Caco-2 (cell line): Measurements from ENCODE around the gene GABARAPL2. TPM values are rescaled to one million over a fixed set of nuclear protein-coding genes. Genes with fewer than 3 reads are reported as not detected.

ENCODE experiments used
- BruUV-seq: library from RNA; stranded (reverse); fragments of 400-500 nt; replicated peaks from 2 replicates; lab custom pipeline; 2021; lab: Mats Ljungman, UMichigan
- CTCF ChIA-PET: fragments of 300-600 bp; sonication (Branson Sonifier 250); formaldehyde crosslinking; loops from one replicate; lab custom pipeline; 2022; ENCODE audit warnings: antibody characterized with exemption; lab: Charles Lee
- POLR2A ChIA-PET: fragments of 300-600 bp; sonication (Branson Sonifier 250); formaldehyde crosslinking; loops from one replicate; lab custom pipeline; 2022; ENCODE audit warnings: antibody characterized with exemption; lab: Charles Lee
- DNase-seq, 2 experiments: peaks; one replicate each; pipeline versions ENCODE4 v3.0.0 to v3.0.0-alpha.2; 2020 to 2022
- H3K27me3 ChIP-seq: replicated peaks from 2 replicates; pipeline ENCODE4 v1.6.0; 2011; ENCODE audit warnings: low read length; ENCODE audit not compliant: control insufficient read depth, insufficient read depth
- H3K36me3 ChIP-seq: 2 replicates; pipeline ENCODE4 v1.5.1; 2011; ENCODE audit warnings: low read length; ENCODE audit not compliant: control insufficient read depth, insufficient read depth
- H3K4me1 ChIP-seq: fragments of 250-450 bp; sonication (Bioruptor Pico); 2 replicates; pipeline ENCODE4 v1.5.1; 2020; ENCODE audit warnings: mild to moderate bottlenecking
- H3K4me3 ChIP-seq: 2 replicates; pipeline ENCODE4 v1.5.1; 2011; ENCODE audit warnings: low read depth, mild to moderate bottlenecking, control low read depth, low read length
- H3K9me3 ChIP-seq: fragments of 250-450 bp; sonication (Bioruptor Pico); 2 replicates; pipeline ENCODE4 v1.5.1; 2020; ENCODE audit warnings: mild to moderate bottlenecking, moderate library complexity
- H3K27ac Mint-ChIP-seq: one replicate; pipeline ENCODE4 v1.8.0; 2022; ENCODE audit warnings: mixed read lengths; ENCODE audit not compliant: unreplicated experiment
- H3K27me3 Mint-ChIP-seq: one replicate; pipeline ENCODE4 v1.8.0; 2022; ENCODE audit warnings: mixed read lengths; ENCODE audit not compliant: insufficient read depth, unreplicated experiment
- H3K36me3 Mint-ChIP-seq: one replicate; pipeline ENCODE4 v1.8.0; 2022; ENCODE audit warnings: mild to moderate bottlenecking, mixed read lengths; ENCODE audit not compliant: insufficient read depth, unreplicated experiment
- H3K4me1 Mint-ChIP-seq: one replicate; pipeline ENCODE4 v1.8.0; 2022; ENCODE audit warnings: low read depth, mixed read lengths; ENCODE audit not compliant: unreplicated experiment
- H3K4me3 Mint-ChIP-seq: one replicate; pipeline ENCODE4 v1.8.0; 2022; ENCODE audit warnings: mild to moderate bottlenecking, moderate library complexity, mixed read lengths; ENCODE audit not compliant: unreplicated experiment
- H3K9me3 Mint-ChIP-seq: one replicate; pipeline ENCODE4 v1.8.0; 2022; ENCODE audit warnings: mixed read lengths; ENCODE audit not compliant: unreplicated experiment
- intact Hi-C: fragments of 100-400 bp; cut with micrococcal nuclease; formaldehyde crosslinking; loops from one replicate; pipeline ENCODE4 v1.10.0; 2022; ENCODE audit not compliant: unreplicated experiment
- total RNA-seq: library from RNA; stranded (reverse); gene quantifications from 2 replicates; pipeline ENCODE4 v1.2.3, GENCODE V29; 2022
- TF ChIP-seq, protein P1 (sequence below), 2 experiments: fragments of 200-600 bp in 1 of 2; IDR thresholded peaks; 1 replicate in 1 of 2; 2 replicates in 1 of 2; pipeline versions ENCODE4 v1.5.1 to v1.8.0; 2011 to 2022; ENCODE audit warnings: antibody characterized with exemption in 1 of 2, control low read depth in 1 of 2, inconsistent platforms in 1 of 2, low read depth in 1 of 2, low read length in 1 of 2, mild to moderate bottlenecking in 1 of 2, moderate library complexity in 1 of 2; ENCODE audit not compliant: insufficient read depth in 1 of 2, severe bottlenecking in 1 of 2, unreplicated experiment in 1 of 2

The GABARAPL2 gene
- total RNA-seq, 1 experiment from 2014 or later = 88.2 TPM

- H3K27me3 Mint-ChIP-seq = no peaks in the 10 kb centered on the region
- Histone ChIP-seq H3K36me3 (peaks cover 8% of the 10 kb centered on the region), H3K27me3 (no peaks in the 10 kb centered on the region), H3K9me3 (no peaks in the 10 kb centered on the region), H3K4me3 (no peak overlapping the region), H3K4me1 (no peaks in the 10 kb centered on the region)
- H3K4me3 Mint-ChIP-seq = no peak overlapping the region
- no peaks in the 10 kb centered on the region for H3K9me3 Mint-ChIP-seq
- no peaks in the 10 kb centered on the region for H3K4me1 Mint-ChIP-seq
- intact Hi-C loops = loop anchor here (5.0 kb wide), 1 partner anchor 1621 kb away; the partner anchor contains the start of gene SYCE1L
- no TSS peak for BruUV-seq
- POLR2A ChIA-PET = no interaction called here
- no peak for DNase-seq
- TF ChIP-seq, protein P1, sequence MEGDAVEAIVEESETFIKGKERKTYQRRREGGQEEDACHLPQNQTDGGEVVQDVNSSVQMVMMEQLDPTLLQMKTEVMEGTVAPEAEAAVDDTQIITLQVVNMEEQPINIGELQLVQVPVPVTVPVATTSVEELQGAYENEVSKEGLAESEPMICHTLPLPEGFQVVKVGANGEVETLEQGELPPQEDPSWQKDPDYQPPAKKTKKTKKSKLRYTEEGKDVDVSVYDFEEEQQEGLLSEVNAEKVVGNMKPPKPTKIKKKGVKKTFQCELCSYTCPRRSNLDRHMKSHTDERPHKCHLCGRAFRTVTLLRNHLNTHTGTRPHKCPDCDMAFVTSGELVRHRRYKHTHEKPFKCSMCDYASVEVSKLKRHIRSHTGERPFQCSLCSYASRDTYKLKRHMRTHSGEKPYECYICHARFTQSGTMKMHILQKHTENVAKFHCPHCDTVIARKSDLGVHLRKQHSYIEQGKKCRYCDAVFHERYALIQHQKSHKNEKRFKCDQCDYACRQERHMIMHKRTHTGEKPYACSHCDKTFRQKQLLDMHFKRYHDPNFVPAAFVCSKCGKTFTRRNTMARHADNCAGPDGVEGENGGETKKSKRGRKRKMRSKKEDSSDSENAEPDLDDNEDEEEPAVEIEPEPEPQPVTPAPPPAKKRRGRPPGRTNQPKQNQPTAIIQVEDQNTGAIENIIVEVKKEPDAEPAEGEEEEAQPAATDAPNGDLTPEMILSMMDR (IDR thresholded peaks at IDR 0.05; ENCODE audit: insufficient read depth in 1 of 2, low read depth in 1 of 2, low read length in 1 of 2, severe bottlenecking in 1 of 2, unreplicated experiment in 1 of 2) = no peak
- CTCF ChIA-PET = no interaction called here
- peaks cover 35% of the 10 kb centered on the region for H3K36me3 Mint-ChIP-seq
- H3K27ac Mint-ChIP-seq = no peak overlapping the region
Measured at GRCh38 chr16:75575958-75576357, 9.8 kb downstream of the GABARAPL2 start.

- ChIA-PET POLR2A (no interaction called here), CTCF (no interaction called here)
- H3K27me3 ChIP-seq = no peaks in the 10 kb centered on the region
- DNase-seq = no peak
- H3K36me3 ChIP-seq = peaks cover 7% of the 10 kb centered on the region
- no peaks in the 10 kb centered on the region for H3K4me1 ChIP-seq
- no peaks in the 10 kb centered on the region for H3K4me1 Mint-ChIP-seq
- H3K27me3 Mint-ChIP-seq = no peaks in the 10 kb centered on the region
- H3K4me3 Mint-ChIP-seq = no peak overlapping the region
- intact Hi-C loops = loop anchor here (5.0 kb wide), 1 partner anchor 1621 kb away; the partner anchor contains the start of gene SYCE1L
- TF ChIP-seq, protein P1 (IDR thresholded peaks at IDR 0.05; ENCODE audit: insufficient read depth in 1 of 2, low read depth in 1 of 2, low read length in 1 of 2, severe bottlenecking in 1 of 2, unreplicated experiment in 1 of 2) = no peak
- peaks cover 35% of the 10 kb centered on the region for H3K36me3 Mint-ChIP-seq
- no peaks in the 10 kb centered on the region for H3K9me3 Mint-ChIP-seq
- no peaks in the 10 kb centered on the region for H3K9me3 ChIP-seq
- H3K4me3 ChIP-seq = no peak overlapping the region
- no peak overlapping the region for H3K27ac Mint-ChIP-seq
- no TSS peak for BruUV-seq
Measured at GRCh38 chr16:75576384-75576811, 10.2 kb downstream of the GABARAPL2 start.

- no peaks in the 10 kb centered on the region for H3K9me3 Mint-ChIP-seq
- intact Hi-C loops = loop anchor here (5.0 kb wide), 1 partner anchor 1619 kb away; the partner anchor contains the start of gene SYCE1L
- Histone ChIP-seq H3K9me3 (no peaks in the 10 kb centered on the region), H3K4me1 (no peaks in the 10 kb centered on the region), H3K4me3 (no peak overlapping the region), H3K36me3 (peaks cover 2% of the 10 kb centered on the region; the same call in 1 of the 2 replicates), H3K27me3 (no peaks in the 10 kb centered on the region)
- peaks cover 23% of the 10 kb centered on the region for H3K36me3 Mint-ChIP-seq
- H3K4me1 Mint-ChIP-seq = no peaks in the 10 kb centered on the region
- CTCF ChIA-PET = no interaction called here
- no peak for DNase-seq
- POLR2A ChIA-PET = no interaction called here
- BruUV-seq = no TSS peak
- no peak overlapping the region for H3K27ac Mint-ChIP-seq
- no peak overlapping the region for H3K4me3 Mint-ChIP-seq
- no peaks in the 10 kb centered on the region for H3K27me3 Mint-ChIP-seq
- TF ChIP-seq, protein P1 (IDR thresholded peaks at IDR 0.05; ENCODE audit: insufficient read depth in 1 of 2, low read depth in 1 of 2, low read length in 1 of 2, severe bottlenecking in 1 of 2, unreplicated experiment in 1 of 2) = no peak
Measured at GRCh38 chr16:75578212-75578611, 12.0 kb downstream of the GABARAPL2 start.
